ENCODE measurements around the gene WHRN.

The WHRN gene

DNA sequence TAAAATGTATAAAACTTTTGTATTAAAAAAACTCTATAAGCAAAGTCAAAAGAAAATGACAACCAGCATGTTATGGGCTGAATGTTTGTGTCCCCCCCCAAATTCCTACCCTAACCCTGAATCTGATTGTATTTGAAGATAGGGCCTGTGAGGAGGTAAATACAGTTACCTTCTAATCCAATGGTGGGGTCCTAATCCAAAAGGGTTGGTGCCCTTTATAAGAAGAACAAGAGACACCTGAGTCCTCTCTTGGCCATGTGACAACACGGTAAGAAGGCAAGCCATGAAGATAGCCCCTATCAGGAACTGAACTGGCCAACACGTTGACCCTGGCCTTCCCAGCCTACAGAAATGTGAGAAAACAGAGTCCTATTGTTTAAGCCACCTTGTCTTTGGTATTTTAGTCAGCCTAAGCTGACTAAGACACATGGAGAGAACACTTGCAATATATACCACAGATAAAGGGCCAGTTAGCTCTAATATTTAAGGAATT, 67.8 kb downstream of the WHRN start:
- TF ChIP-seq, protein P1, sequence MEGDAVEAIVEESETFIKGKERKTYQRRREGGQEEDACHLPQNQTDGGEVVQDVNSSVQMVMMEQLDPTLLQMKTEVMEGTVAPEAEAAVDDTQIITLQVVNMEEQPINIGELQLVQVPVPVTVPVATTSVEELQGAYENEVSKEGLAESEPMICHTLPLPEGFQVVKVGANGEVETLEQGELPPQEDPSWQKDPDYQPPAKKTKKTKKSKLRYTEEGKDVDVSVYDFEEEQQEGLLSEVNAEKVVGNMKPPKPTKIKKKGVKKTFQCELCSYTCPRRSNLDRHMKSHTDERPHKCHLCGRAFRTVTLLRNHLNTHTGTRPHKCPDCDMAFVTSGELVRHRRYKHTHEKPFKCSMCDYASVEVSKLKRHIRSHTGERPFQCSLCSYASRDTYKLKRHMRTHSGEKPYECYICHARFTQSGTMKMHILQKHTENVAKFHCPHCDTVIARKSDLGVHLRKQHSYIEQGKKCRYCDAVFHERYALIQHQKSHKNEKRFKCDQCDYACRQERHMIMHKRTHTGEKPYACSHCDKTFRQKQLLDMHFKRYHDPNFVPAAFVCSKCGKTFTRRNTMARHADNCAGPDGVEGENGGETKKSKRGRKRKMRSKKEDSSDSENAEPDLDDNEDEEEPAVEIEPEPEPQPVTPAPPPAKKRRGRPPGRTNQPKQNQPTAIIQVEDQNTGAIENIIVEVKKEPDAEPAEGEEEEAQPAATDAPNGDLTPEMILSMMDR (conservative IDR thresholded peaks at IDR 0.05; ENCODE audit: low read length): no peak
- no peak for DNase-seq (ENCODE audit: low read depth)
- H3K4me3 ChIP-seq (ENCODE audit: low read length): no peak overlapping the region

DNA sequence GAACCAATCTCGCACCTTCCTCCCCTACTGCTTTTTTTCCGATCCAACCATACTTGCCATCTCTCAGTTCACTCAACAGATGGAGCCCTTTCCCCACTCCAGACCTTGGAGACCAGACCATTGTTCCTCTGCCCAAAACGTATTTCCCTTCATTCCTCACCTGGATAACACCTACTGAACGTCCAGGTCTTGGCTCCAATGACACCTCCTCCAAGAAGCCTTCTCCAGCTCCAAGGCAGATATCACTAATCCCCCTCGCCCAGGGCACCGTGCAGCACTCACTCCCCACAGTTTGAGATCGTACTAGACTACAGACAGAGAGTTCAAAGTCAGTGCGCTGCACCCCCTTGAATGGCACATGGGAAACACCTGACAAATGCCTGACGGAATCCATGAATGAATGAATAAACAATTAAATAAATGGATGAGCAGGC, 70.4 kb downstream of the WHRN start:
- no peak overlapping the region for H3K4me3 ChIP-seq (ENCODE audit: low read length)
- TF ChIP-seq, protein P1 (conservative IDR thresholded peaks at IDR 0.05; ENCODE audit: low read length): peak; percentile 79
- DNase-seq (ENCODE audit: low read depth): peak; percentile 31

DNA sequence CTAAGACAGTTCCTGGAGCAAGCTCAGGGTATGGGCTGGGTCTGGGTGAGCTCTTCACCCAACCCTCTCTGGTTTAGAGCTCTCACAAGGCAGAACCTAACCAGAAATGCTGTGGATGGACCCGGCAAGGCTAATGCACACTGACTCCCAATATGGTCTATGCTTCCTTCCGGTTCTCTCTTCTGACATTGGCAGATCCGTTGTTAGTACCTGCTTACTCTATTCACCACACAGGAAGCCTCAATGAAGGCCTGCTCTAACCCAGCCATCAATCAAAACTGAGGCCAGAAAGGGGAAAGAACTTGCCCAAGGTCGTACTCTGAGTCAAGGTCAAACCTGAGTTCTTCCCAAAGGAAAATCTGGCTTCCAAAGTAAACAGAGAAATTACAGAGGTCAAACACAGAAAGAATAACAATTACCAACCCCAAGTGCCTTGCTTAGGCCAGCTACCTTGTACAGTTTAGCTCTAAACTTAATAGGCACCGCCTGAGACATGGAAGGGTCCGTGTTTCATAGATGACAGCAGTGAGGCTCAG, 71.5 kb downstream of the WHRN start:
- TF ChIP-seq, protein P1 (conservative IDR thresholded peaks at IDR 0.05; ENCODE audit: low read length): no peak
- H3K4me3 ChIP-seq (ENCODE audit: low read length): no peak overlapping the region
- no peak for DNase-seq (ENCODE audit: low read depth)

DNA sequence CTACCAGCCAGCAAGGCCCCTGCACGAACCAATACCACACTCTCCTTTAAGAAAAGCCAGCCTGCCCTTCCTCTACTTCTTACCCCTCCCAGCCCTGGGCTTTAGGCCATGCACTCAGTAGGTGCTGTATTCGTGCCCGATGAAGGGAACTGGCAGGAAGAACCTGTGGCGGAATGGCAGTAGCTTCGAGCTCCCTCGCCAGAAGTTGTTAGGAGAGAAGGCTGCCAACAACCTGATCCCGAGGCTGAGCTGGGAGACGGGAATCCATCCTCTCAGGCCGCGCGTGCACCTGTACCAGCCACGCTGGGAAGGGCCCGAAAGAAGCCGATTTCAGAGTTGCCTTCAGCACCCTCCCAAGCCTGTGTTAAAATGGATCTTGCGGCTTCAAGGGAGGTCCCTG, 72.2 kb downstream of the WHRN start:
- H3K4me3 ChIP-seq (ENCODE audit: low read length): no peak overlapping the region
- TF ChIP-seq, protein P1 (conservative IDR thresholded peaks at IDR 0.05; ENCODE audit: low read length): no peak
- DNase-seq (ENCODE audit: low read depth): no peak

DNA sequence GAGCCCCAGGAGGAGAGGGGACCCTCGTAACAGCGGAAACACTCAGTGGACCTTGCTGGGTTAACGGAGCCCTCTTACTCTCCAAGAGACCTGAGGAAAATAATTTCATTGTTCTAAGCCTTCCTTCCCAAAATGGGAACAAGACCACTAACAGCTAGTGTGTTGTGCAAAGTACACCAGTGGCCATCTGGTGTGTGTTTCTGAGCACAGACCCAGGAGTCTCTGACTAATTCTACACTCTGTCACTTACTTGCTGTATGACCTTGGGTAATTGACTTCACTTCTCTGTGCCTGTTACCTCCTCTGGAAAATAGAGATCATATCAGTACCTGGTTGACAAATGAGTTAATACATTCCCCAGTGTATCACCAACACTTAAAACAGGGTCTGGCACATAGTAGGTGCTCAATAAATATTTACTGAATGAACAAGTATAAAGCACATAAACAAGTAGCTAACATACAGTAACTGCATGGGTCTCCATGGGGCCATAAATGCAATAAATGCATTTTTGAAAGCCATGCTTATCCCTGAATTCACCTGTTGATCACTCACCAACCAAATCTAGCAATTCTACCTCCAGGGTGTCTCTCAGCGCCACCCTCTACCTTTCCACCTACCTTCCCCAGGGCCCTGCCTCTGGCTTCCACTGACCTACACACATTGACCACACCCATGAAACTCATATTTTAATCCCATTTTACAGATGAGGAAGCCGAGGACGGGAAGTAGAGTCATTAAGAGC, 72.8 kb downstream of the WHRN start:
- DNase-seq (ENCODE audit: low read depth): no peak
- H3K4me3 ChIP-seq (ENCODE audit: low read length): no peak overlapping the region
- TF ChIP-seq, protein P1 (conservative IDR thresholded peaks at IDR 0.05; ENCODE audit: low read length): no peak

DNA sequence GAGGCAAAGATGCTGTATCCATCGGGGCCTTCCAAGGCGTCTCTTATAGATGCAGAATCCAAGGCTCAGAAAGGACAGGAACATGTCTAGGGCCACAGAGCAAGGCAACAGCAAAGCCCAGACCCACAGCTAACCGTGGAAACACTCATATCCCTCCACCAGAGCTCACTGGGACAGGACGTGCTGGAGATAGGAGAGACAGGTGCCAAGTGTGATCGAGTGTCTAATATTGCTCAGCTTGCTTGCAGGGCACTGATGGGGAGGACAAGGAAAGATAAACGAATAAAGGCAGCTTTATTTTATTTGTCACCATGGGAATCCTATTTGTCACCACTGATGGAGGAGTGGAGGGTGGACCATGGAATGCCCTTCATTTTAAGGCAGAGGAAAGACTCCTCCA, 73.5 kb downstream of the WHRN start:
- DNase-seq (ENCODE audit: low read depth): no peak
- TF ChIP-seq, protein P1 (conservative IDR thresholded peaks at IDR 0.05; ENCODE audit: low read length): no peak
- no peak overlapping the region for H3K4me3 ChIP-seq (ENCODE audit: low read length)

DNA sequence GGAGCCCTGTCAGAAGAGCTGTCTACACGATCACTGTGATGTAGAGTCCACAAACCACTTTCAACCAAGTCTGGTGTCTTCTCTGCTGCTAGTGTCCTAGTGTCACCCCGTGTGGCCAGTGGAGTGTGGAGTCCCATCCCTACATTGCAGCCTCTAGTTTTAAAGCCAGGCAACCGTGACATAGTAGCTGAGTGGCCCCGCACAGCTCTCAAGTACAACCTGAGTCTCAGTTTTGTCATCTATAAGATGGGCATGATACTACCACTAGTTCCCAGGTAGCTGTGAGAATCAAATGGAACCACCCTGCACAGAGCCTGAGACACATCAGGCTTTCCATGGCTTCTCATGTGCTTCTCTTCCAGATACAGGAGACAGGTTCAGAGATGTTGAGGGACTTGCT, 74.3 kb downstream of the WHRN start:
- DNase-seq (ENCODE audit: low read depth): no peak
- TF ChIP-seq, protein P1 (conservative IDR thresholded peaks at IDR 0.05; ENCODE audit: low read length): no peak

More for the DNA sequence above, 74.3 kb downstream of the WHRN start:
- no peak overlapping the region for H3K4me3 ChIP-seq (ENCODE audit: low read length)
